Stimulated activated CD4-positive, alpha-beta T cell treated with anti-CD3 and anti-CD28 coated beads, Interleukin-1b, Interleukin-23, amount 100 ng/mL, for 24 hours (primary cell): ENCODE measurements around the gene ACOT6.
"Not testable (repeated sequence)": the region's sequence is repeated elsewhere in the genome, so short reads cannot be mapped to it uniquely, and the experiment has no call there.

ENCODE experiments used
- DNase-seq, 4 experiments: peaks; one replicate each; pipeline ENCODE4 v3.0.0-alpha.2; 2020; ENCODE audit warnings: low read depth in 4 of 4, low spot score in 1 of 4

ACOT6 gene

DNA sequence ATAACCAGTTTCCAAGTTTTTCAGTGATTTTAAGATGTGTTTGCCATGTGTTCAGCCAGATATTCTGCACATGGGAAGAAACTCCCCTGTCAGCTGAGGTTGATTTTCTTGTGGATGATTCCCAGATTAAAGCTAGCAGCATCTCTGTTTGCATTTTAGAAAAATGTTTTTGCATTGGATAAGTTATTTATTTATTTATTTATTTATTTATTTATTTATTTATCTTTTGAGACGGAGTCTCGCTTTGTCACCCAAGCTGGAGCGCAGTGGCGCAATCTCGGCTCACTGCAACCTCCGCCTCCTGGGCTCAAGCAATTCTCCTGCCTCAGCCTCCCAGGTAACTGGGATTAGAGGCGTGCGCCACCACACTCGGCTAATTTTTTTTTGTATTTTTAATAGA, 17.8 kb upstream of the ACOT6 start:
- DNase-seq: no peak

DNA sequence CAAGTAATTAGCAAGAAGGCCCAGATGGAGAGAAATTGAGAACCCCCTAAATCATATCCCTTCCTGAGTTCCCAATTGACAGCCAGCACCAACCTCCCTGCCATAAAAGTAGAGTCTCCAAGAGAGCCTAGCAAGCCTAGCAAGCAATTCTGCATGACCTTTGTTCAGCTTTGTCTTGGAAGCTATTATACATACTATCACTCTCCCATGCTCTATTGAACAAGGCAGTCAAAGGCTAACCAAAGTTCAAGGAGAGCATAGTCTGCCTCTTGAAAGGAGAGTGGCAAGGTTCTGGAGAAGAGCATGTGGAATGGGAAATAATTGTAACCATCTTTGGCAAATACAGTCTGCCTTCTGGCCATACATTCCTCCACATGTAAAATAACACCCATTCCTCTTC, 12.8 kb upstream of the ACOT6 start:
- DNase-seq: no peak

DNA sequence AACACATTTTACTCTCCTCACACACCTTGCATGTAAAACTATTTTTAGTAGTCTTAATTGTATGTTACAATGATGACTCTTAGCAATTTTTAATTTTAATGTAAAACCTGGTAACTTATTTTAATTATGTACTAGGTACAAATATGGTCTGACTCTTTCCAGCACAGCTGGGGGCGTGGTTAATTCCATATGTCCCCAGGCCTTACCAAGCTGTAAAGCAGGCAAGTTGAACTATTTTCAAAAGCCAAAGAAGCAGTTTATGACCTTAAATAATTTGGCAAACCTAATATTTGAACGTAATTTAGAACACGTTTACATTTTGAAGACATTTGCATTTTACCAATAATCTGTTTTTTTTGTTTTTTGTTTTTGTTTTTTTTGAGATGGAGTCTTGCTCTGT, 9.3 kb upstream of the ACOT6 start:
- DNase-seq: no peak

DNA sequence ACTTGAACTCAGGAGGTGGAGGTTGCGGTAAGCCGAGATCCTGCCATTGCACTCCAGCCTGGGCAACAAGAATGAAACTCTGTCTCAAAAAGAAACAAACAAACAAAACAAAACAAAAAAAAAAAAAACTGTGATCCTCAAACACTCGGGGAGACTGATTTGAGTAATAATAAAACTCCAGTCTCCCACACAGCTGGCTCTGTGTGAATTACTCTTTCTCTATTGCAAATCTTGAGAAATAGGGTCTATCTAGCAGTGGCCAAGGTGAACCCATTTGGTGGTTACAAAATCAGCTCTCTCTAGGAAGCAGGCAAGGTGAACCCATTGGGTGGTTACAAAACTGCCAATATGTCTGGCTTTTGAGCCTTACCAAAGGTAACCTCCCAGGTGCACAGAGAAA, 6.0 kb upstream of the ACOT6 start:
- no peak for DNase-seq

DNA sequence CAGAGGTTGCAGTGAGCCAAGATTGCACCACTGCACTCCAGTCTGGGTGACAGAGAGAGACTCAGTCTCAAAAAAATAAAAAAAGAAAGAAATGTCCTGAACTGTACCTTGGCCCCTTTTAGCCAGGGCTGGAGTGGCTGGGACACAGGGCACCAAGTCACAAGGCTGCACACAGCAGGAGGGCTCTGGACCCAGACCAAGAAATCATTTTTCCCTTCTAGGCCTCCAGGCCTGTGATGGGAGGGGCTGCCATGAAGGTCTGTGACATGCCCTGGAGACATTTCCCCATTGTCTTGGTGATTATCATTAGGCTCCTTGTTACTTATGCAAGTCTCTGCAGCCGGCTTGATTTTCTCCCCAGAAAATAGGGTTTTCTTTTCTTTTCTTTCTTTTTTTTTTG, 5.1 kb upstream of the ACOT6 start:
- no peak for DNase-seq

DNA sequence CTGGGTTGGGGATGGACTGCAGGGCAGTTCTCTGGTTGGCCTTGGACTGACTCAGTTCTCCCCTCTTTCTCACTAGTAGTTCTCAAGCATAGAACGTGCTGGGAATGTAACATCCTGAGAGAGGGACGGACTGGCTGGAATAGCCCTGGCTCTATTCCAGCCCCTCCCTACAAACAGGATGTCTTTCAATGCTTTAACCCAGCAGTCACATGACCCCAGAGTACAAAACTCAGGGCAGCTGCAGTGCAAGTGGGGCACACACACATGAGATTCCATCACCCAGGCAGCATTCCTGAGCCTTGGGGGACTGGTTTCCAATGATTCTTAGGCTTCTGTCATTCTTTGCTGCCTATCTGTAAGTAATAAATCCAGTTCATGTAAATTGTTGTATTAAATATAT, 1.6 kb upstream of the ACOT6 start:
- DNase-seq: no peak

DNA sequence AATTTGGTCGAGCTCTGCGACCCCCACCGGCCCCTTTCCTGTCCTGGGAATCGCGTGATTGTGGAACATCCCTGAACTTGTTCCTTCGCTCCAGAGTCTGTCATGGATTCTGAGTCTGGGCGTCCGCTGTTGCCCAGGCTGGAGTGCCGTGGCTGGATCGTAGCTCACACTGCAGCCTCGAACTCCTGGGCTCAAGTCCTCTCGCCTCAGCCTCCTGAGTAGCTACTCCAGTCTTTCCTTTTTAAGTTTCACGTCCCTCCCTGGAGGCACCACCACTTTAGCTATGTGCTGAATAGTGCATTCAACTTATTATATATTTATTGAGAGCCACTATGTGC, 698 bp downstream of the ACOT6 start:
- no peak for DNase-seq

DNA sequence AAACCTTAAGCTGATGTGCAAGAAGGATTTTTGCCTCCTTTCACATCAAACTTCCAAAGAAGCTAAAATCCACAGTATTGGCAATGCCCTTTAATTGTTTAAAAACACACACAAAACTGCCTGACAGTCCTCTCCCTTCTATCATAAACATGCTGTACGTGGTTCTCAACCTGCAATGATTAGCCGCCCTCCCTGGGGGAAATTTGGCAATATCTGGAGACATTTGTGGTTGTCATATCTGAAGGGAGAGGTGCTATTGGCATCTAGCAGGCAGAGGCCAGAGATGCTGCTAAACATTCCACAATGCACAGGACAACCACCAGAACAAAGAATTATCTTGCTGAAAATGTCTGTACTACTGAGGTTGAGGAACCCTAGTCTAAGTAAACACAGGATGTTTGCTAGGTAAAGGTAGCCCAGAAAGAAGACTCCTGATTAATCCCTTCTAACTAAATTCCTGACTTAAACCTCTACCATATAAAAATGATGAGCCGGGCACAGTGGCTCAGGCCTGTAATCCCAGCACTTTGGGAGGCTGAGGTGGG, 1.2 kb downstream of the ACOT6 start:
- DNase-seq: no peak

DNA sequence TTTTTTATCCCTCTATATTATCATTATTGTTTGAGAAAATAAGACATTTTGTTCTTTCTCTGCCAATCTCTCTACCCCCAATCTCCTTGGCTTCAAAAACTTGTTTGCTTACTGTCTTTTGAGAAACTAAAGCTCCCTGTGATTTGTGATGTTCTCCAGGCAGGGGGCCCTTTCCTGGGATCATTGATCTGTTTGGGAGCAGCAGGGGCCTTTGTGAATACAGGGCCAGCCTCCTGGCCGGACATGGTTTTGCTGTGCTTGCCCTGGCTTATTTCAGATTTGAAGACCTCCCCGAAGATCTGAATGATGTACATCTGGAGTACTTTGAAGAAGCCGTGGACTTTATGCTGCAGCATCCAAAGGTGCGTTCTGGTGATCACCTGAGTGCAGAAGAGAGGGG, 4.5 kb downstream of the ACOT6 start:
- DNase-seq: no peak

DNA sequence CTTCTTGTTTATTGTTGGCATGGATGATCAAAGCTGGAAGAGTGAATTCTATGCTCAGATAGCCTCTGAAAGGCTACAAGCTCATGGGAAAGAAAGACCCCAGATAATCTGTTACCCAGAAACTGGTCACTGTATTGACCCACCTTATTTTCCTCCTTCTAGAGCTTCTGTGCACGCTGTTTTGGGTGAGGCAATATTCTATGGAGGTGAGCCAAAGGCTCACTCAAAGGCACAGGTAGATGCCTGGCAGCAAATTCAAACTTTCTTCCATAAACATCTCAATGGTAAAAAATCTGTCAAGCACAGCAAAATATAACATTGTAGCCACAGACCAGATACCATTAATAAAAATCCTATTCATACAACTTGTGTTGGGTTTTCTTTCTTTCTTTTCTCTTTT, 7.2 kb downstream of the ACOT6 start:
- DNase-seq: no peak

DNA sequence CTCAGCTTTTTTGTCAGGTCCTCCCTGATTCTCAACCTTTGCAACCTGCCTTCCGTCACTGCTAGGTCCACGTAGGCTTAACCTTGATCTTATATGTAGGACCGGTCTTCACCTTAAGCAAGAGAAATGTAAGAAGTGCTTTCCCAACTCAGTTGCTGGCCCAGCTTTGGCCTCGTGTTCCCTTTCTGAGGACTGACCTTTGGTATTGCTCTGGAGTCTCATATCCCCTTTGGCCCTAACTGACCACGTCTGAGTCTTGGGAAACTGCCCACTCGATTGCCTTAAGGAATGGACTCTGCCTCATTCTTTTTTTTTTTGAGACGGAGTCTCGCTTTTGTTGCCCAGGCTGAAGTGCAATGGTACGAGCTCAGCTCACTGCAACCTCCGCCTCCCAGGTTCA, 8.0 kb downstream of the ACOT6 start:
- DNase-seq: no peak

DNA sequence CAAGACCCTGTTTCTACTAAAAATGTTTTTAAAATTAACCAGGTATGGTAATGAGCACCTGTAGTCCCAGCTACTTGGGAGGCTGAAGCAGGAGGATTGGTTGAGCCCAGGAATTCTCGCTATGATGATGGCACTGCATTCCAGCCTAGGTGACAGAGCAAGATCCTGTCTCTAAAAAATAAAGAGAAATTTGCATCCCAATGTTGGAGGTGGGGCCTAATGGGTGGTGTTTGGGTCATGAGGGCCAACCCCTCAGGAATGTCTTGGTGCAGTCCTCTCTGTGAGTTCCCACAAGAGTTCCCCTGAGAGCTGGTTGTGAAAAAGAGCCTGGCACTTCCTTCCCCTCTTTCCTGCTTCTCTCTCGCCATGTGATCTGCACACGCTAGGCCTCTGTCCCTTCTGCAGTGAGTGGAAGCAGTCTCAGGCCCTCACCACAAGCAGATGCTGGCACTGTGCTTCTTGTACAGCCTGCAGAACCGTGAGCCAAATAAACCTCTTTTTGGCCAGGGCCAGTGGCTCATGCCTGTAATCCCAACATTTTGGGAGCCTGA, 11.3 kb downstream of the ACOT6 start:
- DNase-seq: no peak

DNA sequence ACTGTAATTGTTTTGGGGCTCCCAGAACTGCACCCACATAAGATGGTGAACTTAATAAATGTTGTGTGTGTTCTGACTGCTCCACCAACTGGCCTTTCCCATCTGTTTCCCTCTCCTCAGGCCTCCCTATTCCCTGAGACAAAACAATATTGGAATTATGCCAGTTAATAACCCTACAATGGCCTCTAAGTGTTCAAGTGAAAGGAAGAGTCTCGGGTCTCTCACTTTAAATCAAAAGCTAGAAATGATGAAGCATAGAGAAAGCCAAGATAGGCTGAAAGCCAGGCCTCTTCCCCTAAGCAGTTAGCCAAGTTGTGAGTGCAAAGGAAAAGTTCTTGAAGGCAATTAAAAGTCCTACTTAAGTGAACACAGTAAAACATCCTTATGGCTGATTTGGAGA, 13.4 kb downstream of the ACOT6 start:
- DNase-seq: no peak

DNA sequence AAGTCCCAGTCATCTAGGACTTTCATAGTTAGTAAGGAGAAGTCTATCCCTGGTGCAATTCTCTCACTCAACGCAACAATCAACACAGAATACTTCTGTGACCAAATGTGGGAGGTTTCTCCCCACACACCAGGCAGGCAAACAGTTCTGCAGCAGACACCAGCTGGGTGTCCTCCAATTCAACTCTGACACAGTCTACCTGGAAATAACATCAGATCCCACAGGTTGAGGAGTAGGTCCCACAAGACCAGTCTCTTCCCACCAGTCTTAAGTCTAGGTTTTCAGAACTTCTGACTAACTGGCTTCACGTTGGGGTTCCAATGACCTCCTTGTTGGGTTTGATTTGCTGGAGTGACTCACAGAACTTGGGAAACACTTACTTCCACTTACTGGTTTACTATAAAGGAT, 14.8 kb downstream of the ACOT6 start:
- no peak for DNase-seq

DNA sequence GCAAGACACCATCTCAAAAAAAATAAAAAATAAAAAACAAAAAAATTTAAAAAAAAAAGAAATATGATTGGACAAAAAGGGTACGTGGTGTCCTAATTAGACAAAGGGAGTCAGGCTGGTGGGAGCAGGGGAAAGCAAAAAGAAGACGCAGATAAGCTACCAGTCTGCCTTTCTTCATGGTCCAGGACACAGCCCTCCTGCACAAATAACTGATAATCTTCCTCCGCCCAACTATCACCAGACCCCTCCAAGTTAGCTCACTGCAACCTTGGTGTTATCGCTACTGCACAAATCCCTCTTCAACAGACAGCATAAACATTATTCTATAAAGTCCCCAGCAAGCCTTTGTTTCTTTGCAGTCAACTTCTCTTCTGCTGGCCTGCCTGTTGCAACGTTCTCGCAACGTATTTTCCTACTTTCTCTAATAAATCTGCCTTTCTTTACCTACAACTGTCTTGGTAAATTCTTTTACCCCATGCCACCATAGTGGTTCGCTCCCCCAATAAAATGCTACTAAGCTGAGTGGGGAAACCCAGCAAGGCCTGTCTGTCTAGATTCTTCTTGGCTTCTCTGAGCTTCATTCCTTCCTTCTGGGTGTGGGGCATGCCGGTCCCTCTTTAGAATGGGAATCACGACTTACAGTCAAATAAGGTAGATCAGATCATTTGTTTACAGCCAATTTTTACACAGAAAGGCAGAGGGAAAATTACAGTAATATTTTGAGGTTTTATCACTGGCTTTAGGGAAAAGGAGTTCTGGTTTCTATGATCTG, 17.9 kb downstream of the ACOT6 start:
- no peak for DNase-seq

DNA sequence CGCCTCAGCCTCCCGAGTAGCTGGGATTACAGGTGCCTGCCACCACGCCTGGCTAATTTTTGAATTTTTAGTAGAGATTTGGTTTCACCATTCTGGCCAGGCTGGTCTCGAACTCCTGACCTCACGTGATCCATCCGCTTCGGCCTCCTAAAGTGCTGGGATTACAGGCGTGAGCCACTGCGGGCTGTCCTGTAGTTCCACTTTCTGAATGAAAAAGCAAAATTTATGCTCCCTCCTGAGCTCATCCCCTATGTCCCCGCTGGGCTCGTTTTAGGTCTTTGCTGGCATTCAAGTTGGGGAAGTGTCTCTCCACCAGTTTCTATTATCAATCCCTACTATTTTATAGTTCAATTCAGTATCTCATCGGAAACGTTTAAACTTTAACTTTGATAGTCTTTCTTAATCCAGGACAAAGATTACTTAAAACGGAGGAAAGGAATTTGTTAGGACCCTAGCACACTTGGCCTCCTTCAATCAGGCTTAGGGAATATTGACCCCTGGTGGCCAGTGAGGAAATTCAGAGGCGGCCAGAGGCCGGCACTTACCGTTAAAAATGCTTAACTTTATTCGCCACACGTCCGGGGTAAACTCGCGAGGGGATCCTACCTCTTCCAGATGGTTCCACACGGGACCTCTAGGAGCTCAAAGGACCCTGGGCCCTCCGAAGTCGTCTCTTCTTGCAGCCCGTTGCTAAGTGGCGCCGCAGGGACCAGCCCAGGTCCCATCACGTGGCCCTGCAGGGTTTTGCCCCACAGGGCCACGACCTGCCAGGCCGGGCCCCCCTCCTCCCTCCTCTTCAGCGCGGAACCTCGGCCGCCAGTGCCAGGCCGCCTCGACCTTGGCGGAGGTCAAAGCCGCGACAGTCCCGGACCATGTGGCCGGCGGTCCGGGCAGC, 21.0 kb downstream of the ACOT6 start:
- DNase-seq: peak in 2 of 4 experiments; percentile 27 to 48

DNA sequence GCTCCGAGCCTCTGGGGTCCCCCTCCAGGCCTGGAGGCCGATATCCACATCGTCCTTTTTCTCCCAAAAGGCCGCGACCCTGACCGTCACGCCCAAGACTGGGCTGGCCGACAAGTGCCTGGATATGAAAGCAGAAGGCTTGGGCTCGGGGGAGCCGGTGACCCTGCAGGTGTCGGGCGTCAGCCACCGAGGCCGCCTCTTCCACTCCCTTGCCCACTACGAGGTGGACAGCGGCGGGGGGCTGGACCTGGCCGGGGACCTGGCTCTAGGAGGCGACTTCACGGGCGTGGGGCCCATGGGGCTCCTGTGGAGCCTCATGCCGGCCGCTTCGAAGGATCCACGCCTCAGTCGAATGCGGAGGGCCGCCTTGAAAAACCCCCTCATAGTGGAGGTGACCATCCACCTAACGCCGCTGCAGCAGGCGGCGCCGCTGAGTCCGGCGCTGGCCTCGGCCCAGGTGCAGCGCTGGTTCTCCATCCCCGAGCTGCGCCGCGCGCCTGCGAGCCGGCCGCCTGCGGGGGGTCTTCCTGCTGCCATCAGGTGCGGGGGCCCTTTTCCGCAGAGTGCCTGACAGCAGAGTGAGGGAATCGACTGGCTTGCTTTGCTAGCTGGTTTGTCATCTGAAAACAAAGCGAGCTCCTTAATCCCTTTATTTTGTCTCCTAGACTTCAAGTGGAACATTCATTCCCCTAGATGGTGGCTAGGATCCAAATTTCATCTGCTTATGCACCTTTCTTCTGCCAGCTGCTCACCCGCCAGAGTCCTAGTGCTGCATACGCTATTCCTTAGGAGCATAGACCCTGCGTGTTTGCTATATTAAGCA, 21.9 kb downstream of the ACOT6 start:
- no peak for DNase-seq

DNA sequence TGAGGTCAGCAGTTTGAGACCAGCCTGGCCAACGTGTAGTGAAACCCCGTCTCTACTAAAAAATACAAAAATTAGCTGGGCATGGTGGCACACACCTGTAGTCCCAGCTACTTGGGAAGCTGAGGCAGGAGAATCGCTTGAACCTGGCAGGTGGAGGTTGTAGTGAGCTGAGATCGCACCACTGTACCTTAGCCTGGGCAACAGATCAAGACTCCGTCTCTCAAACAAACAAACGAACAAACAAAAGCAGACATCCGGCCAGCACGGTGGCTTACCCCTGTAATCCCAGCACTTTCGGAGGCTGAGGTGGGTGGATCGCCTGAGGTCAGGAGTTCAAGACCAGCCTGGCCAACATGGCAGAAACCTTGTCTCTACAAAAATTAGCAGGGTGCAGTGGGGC, 24.0 kb downstream of the ACOT6 start:
- not testable (repeated sequence) for DNase-seq

DNA sequence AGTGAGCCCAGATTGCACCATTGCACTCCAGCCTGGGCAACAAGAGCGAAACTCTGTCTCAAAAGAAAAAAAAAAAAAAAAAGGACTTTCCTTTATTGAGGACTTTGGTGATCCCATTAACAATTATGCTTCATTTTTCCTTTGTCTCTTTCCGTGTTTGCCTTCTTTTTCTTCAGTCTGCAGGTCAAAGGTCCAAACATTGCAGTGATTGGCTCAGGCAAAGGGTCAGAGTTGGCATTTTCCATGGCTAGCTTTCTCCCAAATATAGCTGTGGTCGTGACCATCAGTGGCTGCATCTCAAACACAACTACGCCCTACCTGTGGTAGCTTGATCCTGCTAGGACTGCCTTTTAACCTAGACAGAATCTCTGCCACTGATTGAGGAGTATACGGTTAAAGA, 25.5 kb downstream of the ACOT6 start:
- no peak for DNase-seq

DNA sequence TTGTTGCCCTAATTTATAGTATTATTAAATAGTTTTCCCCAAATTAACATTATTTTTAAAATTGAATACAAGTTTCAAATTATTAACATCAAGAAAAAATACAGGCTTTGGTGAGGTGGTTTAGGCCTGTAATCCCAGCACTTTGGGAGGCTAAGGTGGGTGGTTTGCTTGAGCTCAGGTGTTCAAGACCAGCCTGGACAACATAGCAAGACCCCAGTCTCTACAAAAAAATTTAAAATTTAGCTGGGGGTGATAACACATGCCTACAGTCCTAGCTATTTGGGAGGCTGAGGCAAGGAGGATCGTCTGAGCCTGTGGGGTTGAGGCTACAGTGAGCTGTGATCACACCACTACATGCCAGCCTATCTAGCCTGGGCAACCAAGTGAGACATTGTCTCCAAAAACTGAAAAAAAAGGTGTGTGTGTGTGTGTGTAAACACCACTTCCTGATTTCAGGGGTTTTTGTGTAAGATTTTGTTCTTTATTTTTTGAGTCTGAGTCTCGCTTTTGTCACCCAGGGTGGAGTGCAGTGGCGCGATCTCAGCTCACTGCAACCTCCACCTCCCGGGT, 28.6 kb downstream of the ACOT6 start:
- no peak for DNase-seq
